Duodenal mucosa (tissue), 2 donors: Measurements from ENCODE around the gene FAM174B.

Source experiments
- H3K27ac ChIP-seq: one replicate; pipeline ENCODE4 v1.7.0; 2013; ENCODE audit warnings: low read depth, low read length
- H3K27me3 ChIP-seq, 2 donors: one replicate each; pipeline ENCODE4 v1.7.0; 2013; ENCODE audit warnings: low read length in 2 of 2, control low read depth in 1 of 2; ENCODE audit not compliant: insufficient read depth in 2 of 2, control insufficient read depth in 1 of 2
- H3K36me3 ChIP-seq, 2 donors: one replicate each; pipeline ENCODE4 v1.7.0; 2013; ENCODE audit warnings: low read length in 2 of 2, control low read depth in 1 of 2; ENCODE audit not compliant: insufficient read depth in 2 of 2, control insufficient read depth in 1 of 2
- H3K4me1 ChIP-seq, 2 donors: one replicate each; pipeline ENCODE4 v1.7.0; 2013; ENCODE audit warnings: low read length in 2 of 2, control low read depth in 1 of 2; ENCODE audit not compliant: insufficient read depth in 2 of 2, control insufficient read depth in 1 of 2
- H3K4me3 ChIP-seq, 2 donors: one replicate each; pipeline ENCODE4 v1.7.0; 2013; ENCODE audit warnings: low read length in 2 of 2, low read depth in 1 of 2
- H3K9ac ChIP-seq, 2 donors: one replicate each; pipeline ENCODE4 v1.7.0; 2013; ENCODE audit warnings: low read length in 2 of 2, low read depth in 1 of 2
- H3K9me3 ChIP-seq, 2 donors: one replicate each; pipeline ENCODE4 v1.7.0; 2013; ENCODE audit warnings: low read length in 2 of 2, control low read depth in 1 of 2; ENCODE audit not compliant: control insufficient read depth in 1 of 2

The FAM174B gene

DNA sequence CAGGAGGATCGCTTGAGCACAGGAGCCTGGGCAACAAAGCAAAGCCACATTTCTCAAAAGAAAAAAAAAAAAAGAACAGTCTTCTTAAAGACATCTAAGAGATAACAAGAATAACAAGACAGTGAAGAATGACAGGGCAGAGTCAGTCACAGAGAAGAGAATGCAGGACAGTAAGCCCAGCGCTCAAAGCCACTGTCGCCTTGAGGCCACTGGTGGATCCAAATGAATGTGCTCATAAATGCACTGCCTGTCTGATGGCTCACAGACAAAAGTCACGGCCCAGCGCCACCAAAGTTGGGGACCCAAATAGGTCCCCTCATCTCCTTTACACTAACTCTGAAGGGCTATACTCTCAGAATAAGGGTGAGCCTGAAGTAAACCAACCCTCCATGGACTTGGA, 52.3 kb downstream of the FAM174B start:
- H3K36me3 ChIP-seq, result no peaks in the 10 kb centered on the region
- no peaks in the 10 kb centered on the region for H3K4me1 ChIP-seq
- no peak overlapping the region for H3K4me3 ChIP-seq

DNA sequence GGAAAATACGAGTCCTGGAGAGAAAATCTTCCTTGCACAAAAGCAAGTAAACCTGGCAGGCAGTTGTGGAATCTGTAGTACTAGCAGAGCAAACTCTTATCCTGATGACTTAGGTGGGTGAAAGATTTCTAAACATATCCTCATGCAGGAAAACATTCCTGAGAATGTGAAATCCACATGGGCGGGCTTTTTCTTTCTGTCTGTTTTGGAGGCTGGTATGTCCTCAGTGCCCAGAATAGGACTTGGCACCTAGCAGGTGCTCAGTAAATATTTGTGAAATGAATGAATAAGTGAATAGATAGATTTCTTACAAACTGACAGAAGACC, 53.3 kb downstream of the FAM174B start:
- Histone ChIP-seq H3K27me3 (no peaks in the 10 kb centered on the region), H3K9ac (no peak overlapping the region), H3K27ac (no peak overlapping the region), H3K4me3 (no peak overlapping the region), H3K9me3 (no peaks in the 10 kb centered on the region), H3K4me1 (no peaks in the 10 kb centered on the region), H3K36me3 (no peaks in the 10 kb centered on the region)

More for the DNA sequence above, 52.3 kb downstream of the FAM174B start:
- Histone ChIP-seq H3K9ac (no peak overlapping the region), H3K9me3 (no peaks in the 10 kb centered on the region), H3K27ac (no peak overlapping the region), H3K27me3 (no peaks in the 10 kb centered on the region)

DNA sequence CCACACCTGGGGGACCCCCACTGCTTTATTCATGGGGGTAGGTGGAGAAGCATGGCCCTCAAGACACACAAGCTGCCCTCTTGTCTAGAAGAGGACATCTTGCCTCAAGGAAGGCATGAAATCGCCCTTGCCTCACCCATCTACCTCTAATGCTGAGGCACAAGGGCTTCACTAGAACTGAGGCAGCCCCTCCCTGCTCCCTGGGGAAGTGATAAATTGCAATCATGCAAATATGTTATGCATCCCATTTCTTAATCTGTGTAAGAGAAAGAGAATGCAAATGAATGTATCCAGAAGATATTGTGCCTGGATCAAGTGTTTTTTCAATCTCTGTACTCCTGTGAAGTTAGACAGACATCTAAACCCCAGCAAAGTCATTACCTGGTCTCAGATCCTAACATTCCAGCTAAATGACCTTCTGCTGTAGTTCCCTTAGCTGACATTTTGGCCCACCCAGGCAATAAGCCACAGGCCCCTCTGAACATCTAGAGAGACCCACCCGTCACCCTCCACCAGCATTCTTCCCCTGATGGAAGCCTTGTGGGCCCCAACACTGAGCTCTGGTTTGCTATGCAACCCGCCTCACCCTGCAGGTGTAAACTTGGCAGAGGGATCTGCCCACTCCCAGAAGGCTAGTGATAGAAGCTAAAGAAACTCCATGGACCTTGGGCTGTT, 53.8 kb downstream of the FAM174B start:
- Histone ChIP-seq H3K27ac (no peak overlapping the region), H3K4me3 (no peak overlapping the region), H3K36me3 (no peaks in the 10 kb centered on the region), H3K27me3 (no peaks in the 10 kb centered on the region), H3K4me1 (no peaks in the 10 kb centered on the region), H3K9ac (no peak overlapping the region), H3K9me3 (no peaks in the 10 kb centered on the region)

DNA sequence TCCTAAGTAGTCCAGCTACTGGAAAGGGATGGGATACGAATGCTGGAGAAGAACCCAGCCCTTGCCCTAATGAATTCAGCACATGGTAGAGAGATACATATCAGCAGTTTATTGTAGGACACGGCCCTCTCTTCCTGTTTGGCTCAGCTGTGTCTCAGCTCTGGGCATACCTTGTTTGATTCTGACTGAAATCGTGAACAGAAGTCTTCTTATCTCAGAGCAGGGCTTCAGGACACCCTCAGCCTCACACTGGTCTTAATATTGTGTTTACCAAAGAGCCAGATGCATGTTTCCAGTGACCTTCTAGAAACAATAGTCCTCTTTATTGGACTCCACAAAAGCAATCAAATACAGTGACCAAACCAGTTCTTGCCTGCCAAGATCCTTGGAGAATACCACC, 54.7 kb downstream of the FAM174B start:
- Histone ChIP-seq H3K9ac (no peak overlapping the region), H3K4me1 (no peaks in the 10 kb centered on the region), H3K36me3 (no peaks in the 10 kb centered on the region), H3K27me3 (no peaks in the 10 kb centered on the region), H3K9me3 (no peaks in the 10 kb centered on the region), H3K27ac (no peak overlapping the region), H3K4me3 (no peak overlapping the region)

DNA sequence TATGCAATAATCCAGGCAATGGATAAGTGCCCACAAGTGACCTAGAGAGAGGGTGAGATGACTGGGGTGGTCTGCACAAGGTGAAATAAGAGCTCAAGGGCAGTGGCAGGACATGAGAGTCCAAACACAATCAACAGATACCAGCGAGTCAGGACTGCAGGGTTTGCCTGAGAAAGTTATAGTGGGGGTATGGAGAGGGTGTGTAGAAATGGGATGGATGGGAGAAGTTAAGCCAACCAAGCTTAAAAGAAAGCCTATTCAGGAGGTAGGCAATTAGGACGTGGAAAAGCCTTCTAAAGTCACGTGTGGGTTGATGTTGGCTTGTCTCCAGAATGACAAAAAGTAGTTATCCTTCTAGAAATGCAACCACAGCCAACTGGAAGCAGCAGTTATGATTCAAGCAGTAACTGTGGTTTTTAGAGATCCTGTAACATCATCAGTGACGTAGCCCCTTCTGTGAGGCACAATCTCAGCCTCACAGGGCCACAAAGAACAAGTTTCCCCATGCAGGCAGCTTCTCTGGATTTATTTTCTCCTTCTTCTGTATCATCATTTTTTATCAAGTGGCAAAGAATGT, 56.1 kb downstream of the FAM174B start:
- no peak overlapping the region for H3K4me3 ChIP-seq
- no peaks in the 10 kb centered on the region for H3K9me3 ChIP-seq
- H3K27me3 ChIP-seq, result no peaks in the 10 kb centered on the region
- H3K27ac ChIP-seq, result no peak overlapping the region
- H3K36me3 ChIP-seq, result no peaks in the 10 kb centered on the region
- no peaks in the 10 kb centered on the region for H3K4me1 ChIP-seq
- no peak overlapping the region for H3K9ac ChIP-seq

DNA sequence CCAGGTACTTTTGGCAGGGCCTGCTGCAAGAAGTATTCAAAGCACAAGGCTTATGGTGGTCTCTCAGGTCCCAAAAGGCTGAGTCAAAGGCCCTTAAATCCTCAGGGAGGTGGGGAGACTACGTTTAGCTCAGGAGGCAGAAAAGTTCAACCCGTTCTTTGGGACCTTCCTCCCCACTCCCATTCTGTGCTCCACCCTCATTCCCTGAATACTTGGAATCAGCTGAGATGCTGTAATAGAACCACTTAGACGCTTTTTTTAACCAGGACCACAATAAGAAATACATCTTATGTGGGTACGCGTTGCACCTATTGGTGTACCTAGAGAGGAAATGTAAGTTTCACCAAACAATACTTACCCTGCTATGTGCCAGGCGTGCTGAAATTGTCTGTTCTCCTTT, 58.0 kb downstream of the FAM174B start:
- H3K27ac ChIP-seq, result no peak overlapping the region
- no peak overlapping the region for H3K4me3 ChIP-seq
- H3K27me3 ChIP-seq, result no peaks in the 10 kb centered on the region
- H3K9ac ChIP-seq, result no peak overlapping the region
- no peaks in the 10 kb centered on the region for H3K9me3 ChIP-seq
- H3K36me3 ChIP-seq, result no peaks in the 10 kb centered on the region
- no peaks in the 10 kb centered on the region for H3K4me1 ChIP-seq

DNA sequence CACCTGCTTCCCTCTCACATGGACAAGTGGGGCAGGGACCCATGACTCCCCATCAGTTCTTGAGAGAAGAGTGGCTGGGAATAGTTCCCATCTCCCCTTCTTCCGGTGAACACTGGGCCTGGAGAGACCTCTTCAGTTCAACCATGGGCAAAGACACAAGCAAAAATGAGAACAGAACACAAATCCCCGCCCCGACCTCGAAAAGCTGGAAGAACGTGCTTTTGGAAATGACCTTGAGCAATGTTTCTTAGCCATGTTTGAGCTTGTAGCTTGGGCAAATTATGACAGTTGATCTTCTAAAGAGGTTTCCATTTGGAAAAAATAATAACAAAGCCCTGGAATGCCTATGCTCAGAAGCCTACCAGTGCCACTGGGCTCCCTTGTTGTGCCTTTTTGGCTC, 59.0 kb downstream of the FAM174B start:
- no peaks in the 10 kb centered on the region for H3K4me1 ChIP-seq
- no peaks in the 10 kb centered on the region for H3K9me3 ChIP-seq
- H3K36me3 ChIP-seq, result no peaks in the 10 kb centered on the region
- no peak overlapping the region for H3K27ac ChIP-seq
- H3K9ac ChIP-seq, result no peak overlapping the region
- no peak overlapping the region for H3K4me3 ChIP-seq
- H3K27me3 ChIP-seq, result no peaks in the 10 kb centered on the region

DNA sequence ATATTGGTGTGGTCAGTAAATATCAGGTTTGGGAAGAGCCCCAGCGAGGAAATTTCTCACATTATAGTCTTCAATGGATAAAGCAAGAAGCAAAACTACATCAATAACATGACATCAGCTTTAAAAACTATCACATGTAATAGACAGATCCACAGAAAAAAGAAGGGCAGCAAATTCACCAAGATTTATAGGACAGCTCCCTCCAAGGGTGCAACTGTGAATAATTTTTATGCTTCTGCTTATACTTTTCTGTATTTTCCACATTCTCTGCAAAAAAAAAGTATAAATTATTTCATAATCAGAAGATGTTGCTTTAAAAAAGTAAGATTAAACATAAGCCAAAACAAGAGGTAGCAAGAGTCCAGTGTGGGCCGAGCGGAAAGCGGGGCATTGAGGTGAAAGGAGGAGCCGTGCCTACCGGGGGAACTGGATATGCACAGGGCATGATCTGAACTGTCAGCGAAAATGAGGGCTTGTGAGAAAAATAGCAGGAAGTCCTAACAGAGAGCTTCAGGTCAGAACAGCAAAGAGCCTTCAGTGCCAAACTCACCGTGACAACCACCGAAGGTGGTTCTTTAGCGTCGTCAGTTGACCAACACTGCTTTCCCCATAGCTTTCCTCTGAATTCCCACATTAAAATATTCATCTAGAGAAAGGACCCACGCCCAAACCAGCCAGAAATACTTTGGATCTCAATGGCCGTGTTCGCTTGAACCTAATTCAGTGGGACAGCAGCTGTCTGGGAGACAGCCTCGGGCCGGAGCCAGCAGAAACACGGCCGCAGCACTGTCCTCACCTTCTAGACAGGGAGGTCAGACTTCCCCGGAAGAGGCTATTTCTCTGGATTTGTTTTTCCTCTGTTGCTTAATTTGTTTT, 59.8 kb downstream of the FAM174B start:
- Histone ChIP-seq H3K9me3 (no peaks in the 10 kb centered on the region), H3K4me3 (no peak overlapping the region), H3K27ac (no peak overlapping the region), H3K4me1 (no peaks in the 10 kb centered on the region), H3K9ac (no peak overlapping the region), H3K27me3 (no peaks in the 10 kb centered on the region), H3K36me3 (no peaks in the 10 kb centered on the region)

DNA sequence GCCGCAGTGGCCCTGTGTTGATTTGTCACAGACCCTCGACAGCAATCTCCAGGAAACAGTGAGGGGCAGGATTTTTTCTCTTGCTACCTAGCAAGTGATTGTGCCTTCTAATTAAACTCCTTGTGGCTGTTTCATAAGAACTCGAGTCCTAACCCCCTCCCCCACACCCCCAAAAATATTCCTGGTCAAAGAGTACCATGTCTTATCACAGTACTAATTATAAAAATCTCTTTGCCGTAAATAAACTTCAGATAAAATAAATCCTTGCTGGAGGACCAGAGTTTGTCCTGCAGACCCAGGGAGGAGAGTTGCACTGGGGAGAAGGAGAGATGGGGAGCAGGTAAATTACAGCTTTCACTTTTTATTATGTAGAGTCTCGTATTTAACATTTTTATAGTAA, 64.3 kb downstream of the FAM174B start:
- no peak overlapping the region for H3K4me3 ChIP-seq
- H3K9me3 ChIP-seq, result no peaks in the 10 kb centered on the region

DNA sequence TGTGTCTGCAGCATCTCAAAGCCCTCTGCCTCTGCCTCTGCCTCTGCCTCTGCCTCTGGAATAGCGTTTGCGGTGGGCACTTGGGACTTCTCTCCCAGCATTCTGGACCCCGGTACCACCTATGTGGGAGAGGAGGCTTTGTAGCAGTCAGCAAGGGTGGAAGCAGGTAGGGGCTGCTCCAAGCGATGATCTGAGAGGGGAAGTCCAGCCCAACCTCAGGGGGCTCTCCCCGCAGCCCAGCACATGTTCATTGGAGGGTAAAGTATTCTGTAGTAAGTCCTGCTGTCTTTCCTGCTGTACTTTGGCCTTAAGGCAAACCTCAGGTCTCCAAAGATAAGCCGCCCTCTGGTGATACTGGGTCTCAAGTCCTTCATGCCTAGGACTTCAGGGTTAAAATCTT, 68.6 kb downstream of the FAM174B start:
- Histone ChIP-seq H3K4me3 (no peak overlapping the region), H3K36me3 (no peaks in the 10 kb centered on the region), H3K27me3 (no peaks in the 10 kb centered on the region), H3K4me1 (no peaks in the 10 kb centered on the region), H3K27ac (no peak overlapping the region), H3K9ac (no peak overlapping the region), H3K9me3 (no peaks in the 10 kb centered on the region)

More for the DNA sequence above, 64.3 kb downstream of the FAM174B start:
- H3K4me1 ChIP-seq, result no peaks in the 10 kb centered on the region
- H3K27me3 ChIP-seq, result no peaks in the 10 kb centered on the region
- no peaks in the 10 kb centered on the region for H3K36me3 ChIP-seq
- H3K9ac ChIP-seq, result no peak overlapping the region
- no peak overlapping the region for H3K27ac ChIP-seq
